ENCODE data around the gene MPRIP. TPM values are rescaled to one million over a fixed set of nuclear protein-coding genes. Genes with fewer than 3 reads are reported as not detected.

Gene MPRIP
- total RNA-seq, 4 donors from 2014 or later = 61.5 to 407 (median 103) TPM

GRCh38 chr17:17214646-17215436, 172.6 kb downstream of the MPRIP start:
- Histone ChIP-seq H3K4me3 (no peak overlapping the region), H3K36me3 (no peaks in the 10 kb centered on the region), H3K4me1 (no peaks in the 10 kb centered on the region), H3K9me3 (no peaks in the 10 kb centered on the region), H3K27me3 (no peaks in the 10 kb centered on the region), H3K27ac (no peak overlapping the region)
- intact Hi-C loops (cut with DNase I; ENCODE audit: low total_unique reads) = no loop called here
- DNase-seq = no peak
- TF ChIP-seq CTCF (IDR thresholded peaks at IDR 0.05) = no peak
- TF ChIP-seq POLR2A (IDR thresholded peaks at IDR 0.05) = no peak

GRCh38 chr17:17215575-17215974, 173.3 kb downstream of the MPRIP start:
- no peaks in the 10 kb centered on the region for H3K36me3 ChIP-seq
- no peaks in the 10 kb centered on the region for H3K27me3 ChIP-seq
- H3K4me1 ChIP-seq = no peaks in the 10 kb centered on the region
- TF ChIP-seq POLR2A (IDR thresholded peaks at IDR 0.05) (no peak), CTCF (IDR thresholded peaks at IDR 0.05) (no peak)
- no peak overlapping the region for H3K4me3 ChIP-seq
- DNase-seq = no peak
- H3K27ac ChIP-seq = no peak overlapping the region
- H3K9me3 ChIP-seq = no peaks in the 10 kb centered on the region
- intact Hi-C loops (cut with DNase I; ENCODE audit: low total_unique reads) = no loop called here

GRCh38 chr17:17216236-17216635, 174.0 kb downstream of the MPRIP start:
- TF ChIP-seq POLR2A (IDR thresholded peaks at IDR 0.05) (no peak), CTCF (IDR thresholded peaks at IDR 0.05) (no peak)
- Histone ChIP-seq H3K27ac (no peak overlapping the region), H3K4me1 (no peaks in the 10 kb centered on the region), H3K4me3 (no peak overlapping the region), H3K9me3 (no peaks in the 10 kb centered on the region), H3K27me3 (no peaks in the 10 kb centered on the region), H3K36me3 (no peaks in the 10 kb centered on the region)
- intact Hi-C loops (cut with DNase I; ENCODE audit: low total_unique reads) = no loop called here
- no peak for DNase-seq

- H3K27ac ChIP-seq = no peak overlapping the region
- no peaks in the 10 kb centered on the region for H3K9me3 ChIP-seq
- DNase-seq = no peak
- intact Hi-C loops (cut with DNase I; ENCODE audit: low total_unique reads) = no loop called here
- H3K27me3 ChIP-seq = no peaks in the 10 kb centered on the region
- H3K36me3 ChIP-seq = no peaks in the 10 kb centered on the region
- H3K4me1 ChIP-seq = no peaks in the 10 kb centered on the region
- H3K4me3 ChIP-seq = no peak overlapping the region
- TF ChIP-seq POLR2A (IDR thresholded peaks at IDR 0.05) = no peak
- TF ChIP-seq CTCF (IDR thresholded peaks at IDR 0.05) = no peak
Observed at GRCh38 chr17:17216776-17217175, 174.5 kb downstream of the MPRIP start.

- Histone ChIP-seq H3K36me3 (no peaks in the 10 kb centered on the region), H3K27me3 (no peaks in the 10 kb centered on the region), H3K27ac (no peak overlapping the region), H3K4me3 (no peak overlapping the region), H3K9me3 (no peaks in the 10 kb centered on the region), H3K4me1 (no peaks in the 10 kb centered on the region)
- DNase-seq = no peak
- intact Hi-C loops (cut with DNase I; ENCODE audit: low total_unique reads) = no loop called here
- TF ChIP-seq CTCF (IDR thresholded peaks at IDR 0.05) = no peak
- TF ChIP-seq POLR2A (IDR thresholded peaks at IDR 0.05) = no peak
Observed at GRCh38 chr17:17217995-17218394, 175.7 kb downstream of the MPRIP start.
